Measurements from ENCODE around the gene OR13D1. TPM values are rescaled to one million over a fixed set of nuclear protein-coding genes. Genes with fewer than 3 reads are reported as not detected.

Gene OR13D1
- total RNA-seq, 1 experiment from 2014 or later, result not detected

DNA sequence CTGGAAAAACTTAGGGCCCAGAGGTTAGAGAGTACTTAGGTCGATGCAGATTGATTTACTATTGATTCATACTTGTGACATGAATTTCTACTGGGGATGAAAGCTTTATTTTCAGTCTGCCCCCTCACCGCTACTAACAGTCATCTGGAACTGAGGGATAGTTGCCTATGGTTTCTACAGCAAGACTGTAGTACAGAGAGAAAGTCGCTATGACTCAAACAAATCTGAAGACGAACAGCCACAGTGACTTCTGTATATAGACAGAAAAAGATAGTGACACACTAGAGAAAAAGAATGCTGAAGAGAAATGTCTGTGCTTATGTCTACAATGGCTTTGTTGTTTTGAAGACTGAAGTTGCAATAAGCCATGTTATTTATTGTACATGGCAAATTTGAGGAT lies 17.3 kb downstream of the OR13D1 start:
- H2AFZ ChIP-seq (ENCODE audit: low read length), result no peak overlapping the region
- no peaks in the 10 kb centered on the region for H3K36me3 ChIP-seq (ENCODE audit: low read depth, low read length)
- no peaks in the 10 kb centered on the region for H4K20me1 ChIP-seq (ENCODE audit: low read length)
- TF ChIP-seq EZH2 (IDR thresholded peaks at IDR 0.05; ENCODE audit: low read length, unreplicated experiment) (no peak), EZH2phosphoT487 (IDR thresholded peaks at IDR 0.05; ENCODE audit: borderline replicate concordance, low read length) (no peak)
- TF ChIP-seq, protein P1, sequence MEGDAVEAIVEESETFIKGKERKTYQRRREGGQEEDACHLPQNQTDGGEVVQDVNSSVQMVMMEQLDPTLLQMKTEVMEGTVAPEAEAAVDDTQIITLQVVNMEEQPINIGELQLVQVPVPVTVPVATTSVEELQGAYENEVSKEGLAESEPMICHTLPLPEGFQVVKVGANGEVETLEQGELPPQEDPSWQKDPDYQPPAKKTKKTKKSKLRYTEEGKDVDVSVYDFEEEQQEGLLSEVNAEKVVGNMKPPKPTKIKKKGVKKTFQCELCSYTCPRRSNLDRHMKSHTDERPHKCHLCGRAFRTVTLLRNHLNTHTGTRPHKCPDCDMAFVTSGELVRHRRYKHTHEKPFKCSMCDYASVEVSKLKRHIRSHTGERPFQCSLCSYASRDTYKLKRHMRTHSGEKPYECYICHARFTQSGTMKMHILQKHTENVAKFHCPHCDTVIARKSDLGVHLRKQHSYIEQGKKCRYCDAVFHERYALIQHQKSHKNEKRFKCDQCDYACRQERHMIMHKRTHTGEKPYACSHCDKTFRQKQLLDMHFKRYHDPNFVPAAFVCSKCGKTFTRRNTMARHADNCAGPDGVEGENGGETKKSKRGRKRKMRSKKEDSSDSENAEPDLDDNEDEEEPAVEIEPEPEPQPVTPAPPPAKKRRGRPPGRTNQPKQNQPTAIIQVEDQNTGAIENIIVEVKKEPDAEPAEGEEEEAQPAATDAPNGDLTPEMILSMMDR (conservative IDR thresholded peaks at IDR 0.05; ENCODE audit: low read depth, low read length), result no peak
- intact Hi-C loops (cut with micrococcal nuclease), result no loop called here
- no peak overlapping the region for H3K9ac ChIP-seq (ENCODE audit: low read length)
- no peaks in the 10 kb centered on the region for H3K9me2 ChIP-seq (replicated peaks; ENCODE audit: low read length)
- no peak overlapping the region for H3K4me3 ChIP-seq (ENCODE audit: low read length)
- no peaks in the 10 kb centered on the region for H3F3A ChIP-seq (ENCODE audit: low read length, unreplicated experiment)
- H3K4me2 ChIP-seq (ENCODE audit: low read length), result no peak overlapping the region
- no peaks in the 10 kb centered on the region for H3K79me2 ChIP-seq (ENCODE audit: low read length)
- CTCF ChIA-PET, result no interaction called here
- no peaks in the 10 kb centered on the region for H3K27me3 ChIP-seq (ENCODE audit: low read length)
- POLR2A ChIA-PET (ENCODE audit: unreplicated experiment), result no interaction called here
- H3K4me1 ChIP-seq (ENCODE audit: insufficient read depth, low read length), result no peaks in the 10 kb centered on the region
- BruUV-seq (replicated peaks), result no TSS peak
- H3K9me3 ChIP-seq (ENCODE audit: low read length), result no peaks in the 10 kb centered on the region
- no peak overlapping the region for H3K27ac ChIP-seq (ENCODE audit: low read length)
- ATAC-seq (no peak), DNase-seq (no peak)

DNA sequence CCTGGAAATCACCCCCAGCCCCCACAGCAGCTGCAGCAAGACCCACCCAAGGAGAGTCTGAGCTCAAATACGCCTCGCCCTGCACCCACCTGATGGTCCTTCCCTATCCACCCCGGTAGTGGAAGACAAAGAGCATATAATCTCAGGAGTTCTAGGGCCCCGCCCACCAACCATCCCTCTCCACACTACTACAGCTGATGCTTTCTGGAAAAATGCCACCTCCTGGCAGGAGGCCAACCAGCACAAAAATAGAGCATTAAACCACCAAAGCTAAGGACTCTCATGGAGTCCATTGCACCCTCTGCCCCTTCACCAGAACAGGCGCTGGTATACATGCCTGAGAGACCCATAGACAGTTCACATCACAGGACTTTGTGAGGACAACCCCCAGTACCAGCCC lies 30.7 kb downstream of the OR13D1 start:
- Histone ChIP-seq H3K36me3 (ENCODE audit: low read depth, low read length) (no peaks in the 10 kb centered on the region), H2AFZ (ENCODE audit: low read length) (no peak overlapping the region), H3K27me3 (ENCODE audit: low read length) (no peaks in the 10 kb centered on the region), H3K27ac (ENCODE audit: low read length) (no peak overlapping the region), H3K4me3 (ENCODE audit: low read length) (no peak overlapping the region), H3K4me1 (ENCODE audit: insufficient read depth, low read length) (no peaks in the 10 kb centered on the region), H3K79me2 (ENCODE audit: low read length) (no peaks in the 10 kb centered on the region), H3K9ac (ENCODE audit: low read length) (no peak overlapping the region), H3F3A (ENCODE audit: low read length, unreplicated experiment) (no peaks in the 10 kb centered on the region), H4K20me1 (ENCODE audit: low read length) (no peaks in the 10 kb centered on the region), H3K9me2 (replicated peaks; ENCODE audit: low read length) (no peaks in the 10 kb centered on the region), H3K9me3 (ENCODE audit: low read length) (no peaks in the 10 kb centered on the region), H3K4me2 (ENCODE audit: low read length) (no peak overlapping the region)
- ATAC-seq (no peak), DNase-seq (no peak)
- BruUV-seq (replicated peaks), result no TSS peak
- CTCF ChIA-PET, result no interaction called here
- intact Hi-C loops (cut with micrococcal nuclease), result no loop called here
- POLR2A ChIA-PET (ENCODE audit: unreplicated experiment), result no interaction called here
- TF ChIP-seq, protein P1 (conservative IDR thresholded peaks at IDR 0.05; ENCODE audit: low read depth, low read length), result no peak
- TF ChIP-seq EZH2 (IDR thresholded peaks at IDR 0.05; ENCODE audit: low read length, unreplicated experiment) (no peak), EZH2phosphoT487 (IDR thresholded peaks at IDR 0.05; ENCODE audit: borderline replicate concordance, low read length) (no peak)

DNA sequence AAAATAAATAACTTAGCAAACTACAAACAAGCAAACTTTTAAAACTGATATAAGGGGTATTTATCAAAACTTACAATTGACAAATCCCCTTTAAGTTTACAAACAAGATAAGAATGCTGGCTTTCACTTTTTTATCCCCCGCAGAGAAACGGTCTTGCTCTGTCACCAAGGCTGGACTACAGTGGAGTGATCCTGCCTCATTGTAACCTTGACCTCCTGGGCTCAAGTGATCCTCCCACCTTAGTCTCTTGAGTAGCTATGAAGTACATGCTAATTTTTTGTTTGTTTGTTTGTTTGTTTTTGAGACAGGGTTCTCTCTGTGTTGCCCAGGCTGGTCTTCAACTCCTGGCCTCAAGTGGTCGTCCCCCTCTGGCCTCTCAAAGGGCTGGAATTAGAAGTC lies 44.1 kb downstream of the OR13D1 start:
- no peak for DNase-seq
- Histone ChIP-seq H3K27me3 (ENCODE audit: low read length) (no peaks in the 10 kb centered on the region), H4K20me1 (ENCODE audit: low read length) (no peaks in the 10 kb centered on the region), H3K4me1 (ENCODE audit: insufficient read depth, low read length) (peaks cover 13% of the 10 kb centered on the region), H3K9me3 (ENCODE audit: low read length) (no peaks in the 10 kb centered on the region), H3K4me3 (ENCODE audit: low read length) (no peak overlapping the region), H3K27ac (ENCODE audit: low read length) (no peak overlapping the region), H3K36me3 (ENCODE audit: low read depth, low read length) (no peaks in the 10 kb centered on the region), H3K4me2 (ENCODE audit: low read length) (no peak overlapping the region), H3F3A (ENCODE audit: low read length, unreplicated experiment) (peaks cover 9% of the 10 kb centered on the region), H3K79me2 (ENCODE audit: low read length) (no peaks in the 10 kb centered on the region), H2AFZ (ENCODE audit: low read length) (no peak overlapping the region), H3K9ac (ENCODE audit: low read length) (no peak overlapping the region), H3K9me2 (replicated peaks; ENCODE audit: low read length) (no peaks in the 10 kb centered on the region)
- intact Hi-C loops (cut with micrococcal nuclease), result no loop called here
- no peak for TF ChIP-seq EZH2 (IDR thresholded peaks at IDR 0.05; ENCODE audit: low read length, unreplicated experiment)
- TF ChIP-seq EZH2phosphoT487 (IDR thresholded peaks at IDR 0.05; ENCODE audit: borderline replicate concordance, low read length), result no peak
- TF ChIP-seq, protein P1 (conservative IDR thresholded peaks at IDR 0.05; ENCODE audit: low read depth, low read length), result no peak
- no TSS peak for BruUV-seq (replicated peaks)
- ChIA-PET POLR2A (ENCODE audit: unreplicated experiment) (no interaction called here), CTCF (no interaction called here)
- ATAC-seq, result no peak

Measured in PC-3 (cell line).